Ovary (tissue), 9 donors: ENCODE data around the gene PRPF4. TPM values are rescaled to one million over a fixed set of nuclear protein-coding genes. Genes with fewer than 3 reads are reported as not detected.

ENCODE experiments used
- DNase-seq, 5 donors: peaks; one replicate each; pipeline ENCODE4 v3.0.0-alpha.2; 2019 to 2020
- H3K27ac ChIP-seq, 2 donors: fragments of 200-600 bp; one replicate each; pipeline versions ENCODE4 v1.5.1 to v1.8.0; 2019 to 2022
- H3K27me3 ChIP-seq: fragments of 200-600 bp; one replicate; pipeline ENCODE4 v1.8.0; 2022
- H3K36me3 ChIP-seq: fragments of 200-600 bp; sonication (generic); one replicate; pipeline ENCODE4 v1.5.1; 2019
- H3K4me1 ChIP-seq: one replicate; pipeline ENCODE4 v1.8.1; 2013; ENCODE audit warnings: mild to moderate bottlenecking, moderate library complexity; ENCODE audit not compliant: insufficient read depth
- H3K4me3 ChIP-seq: fragments of 200-600 bp; sonication (generic); one replicate; pipeline ENCODE4 v1.5.1; 2017
- H3K9me3 ChIP-seq, 2 donors: fragments of 200-600 bp in 1 of 2; sonication (generic) in 1 of 2; one replicate each; pipeline versions ENCODE4 v1.5.1 to v1.8.1; 2013 to 2019; ENCODE audit warnings: mild to moderate bottlenecking in 1 of 2, moderate library complexity in 1 of 2
- CTCF ChIP-seq, 3 donors: fragments of 450-650 bp in 2 of 3; fragments of 200-600 bp in 1 of 3; IDR thresholded peaks; one replicate each; pipeline versions ENCODE4 v1.5.1 to v1.8.0; 2016 to 2022; ENCODE audit warnings: antibody characterized with exemption in 3 of 3, mild to moderate bottlenecking in 1 of 3
- EP300 ChIP-seq: sonication (generic); formaldehyde crosslinking; IDR thresholded peaks from one replicate; pipeline ENCODE4 v1.6.1; 2017; ENCODE audit warnings: antibody characterized with exemption
- POLR2A ChIP-seq: fragments of 450-650 bp; IDR thresholded peaks from one replicate; pipeline ENCODE4 v1.6.1; 2017; ENCODE audit warnings: antibody characterized with exemption, mild to moderate bottlenecking, moderate library complexity
- WGBS, 3 donors: extraction: QIAGEN DNeasy Blood & Tissue Kit in 1 of 3; methylation state at CpG; one replicate each; pipeline versions ENCODE4 v1.1.5 to v1.1.7; 2013 to 2017; 5-methylcytosine and 5-hydroxymethylcytosine counted together
- intact Hi-C, 4 donors: fragments of 100-400 bp; cut with DNase I; formaldehyde crosslinking; loops; one replicate each; pipeline versions ENCODE4 v1.11.0 to v1.15.1; 2022 to 2023
- polyA plus RNA-seq, 2 donors: library from polyadenylated mRNA; stranded (reverse); fragments of 200-250 nt in 1 of 2; fragments of 350-450 nt in 1 of 2; fragmentation: Illumina TruSeq in 1 of 2; extraction: RNeasy Lipid Tissue Mini Kit (QIAGEN cat#74804) in 1 of 2; gene quantifications; one replicate each; pipeline ENCODE4 v1.2.3, GENCODE V29; 2013 to 2014
- total RNA-seq, 7 donors: library from RNA; depleted of rRNA in 2 of 7; stranded (reverse); fragments of >200 nt in 2 of 7; fragmentation: NEBNext Ultra II Directional in 3 of 7; extraction: Animal tissue kit (Norgen Biotek cat#: 25700) in 3 of 7; gene quantifications; one replicate each; pipeline versions ENCODE4 v1.1.0 to v1.2.4, GENCODE V29; 2016 to 2023
- donor health status: DM: no; HTN: no; CAD: no; lungs with moderate emphysema.
- donor health status: DM: no; HTN: no; CAD: no.
- donor health status: Bipolar disorder and iron deficiency.
- donor health status: DM: yes; HTN: yes; CAD: no.
- donor health status: DM: no; HTN: no; CAD: no.
- donor health status: DM: yes; HTN: yes; CAD: no.

Gene PRPF4
- total and polyA plus RNA-seq, 9 donors = 12.5 to 30.8 (median 22.3) TPM

GRCh38 chr9:113306566-113306965 lies 31.1 kb downstream of the PRPF4 start:
- Histone ChIP-seq H3K4me1 (no peaks in the 10 kb centered on the region), H3K4me3 (no peak overlapping the region), H3K27ac (no peak overlapping the region), H3K36me3 (no peaks in the 10 kb centered on the region), H3K9me3 (no peaks in the 10 kb centered on the region), H3K27me3 (no peaks in the 10 kb centered on the region)
- TF ChIP-seq POLR2A = no peak
- TF ChIP-seq EP300 = no peak
- TF ChIP-seq CTCF (IDR thresholded peaks at IDR 0.05) = no peak
- intact Hi-C loops = loop anchor here in 1 of 4 donors (10.0 kb wide), 1 partner anchor 98 kb away; the partner anchor contains the start of gene ALAD
- 15 to 60% (median 23%) methylated on average over 1 of the region's 1 CpG for WGBS, 3 donors
- DNase-seq = no peak

- H3K27me3 ChIP-seq = no peaks in the 10 kb centered on the region
- DNase-seq = no peak
- intact Hi-C loops = loop anchor here in 1 of 4 donors (10.0 kb wide), 1 partner anchor 97 kb away; the partner anchor contains the start of gene ALAD
- no peaks in the 10 kb centered on the region for H3K9me3 ChIP-seq
- no peak for TF ChIP-seq EP300
- TF ChIP-seq POLR2A = no peak
- TF ChIP-seq CTCF (IDR thresholded peaks at IDR 0.05) = no peak
- no peak overlapping the region for H3K27ac ChIP-seq
- no peak overlapping the region for H3K4me3 ChIP-seq
- no peaks in the 10 kb centered on the region for H3K4me1 ChIP-seq
- H3K36me3 ChIP-seq = no peaks in the 10 kb centered on the region
- WGBS, 3 donors = 46 to 60% (median 48%) methylated on average over 8 of the region's 8 CpGs
Measured at GRCh38 chr9:113307396-113307975, 32.0 kb downstream of the PRPF4 start.

DNA sequence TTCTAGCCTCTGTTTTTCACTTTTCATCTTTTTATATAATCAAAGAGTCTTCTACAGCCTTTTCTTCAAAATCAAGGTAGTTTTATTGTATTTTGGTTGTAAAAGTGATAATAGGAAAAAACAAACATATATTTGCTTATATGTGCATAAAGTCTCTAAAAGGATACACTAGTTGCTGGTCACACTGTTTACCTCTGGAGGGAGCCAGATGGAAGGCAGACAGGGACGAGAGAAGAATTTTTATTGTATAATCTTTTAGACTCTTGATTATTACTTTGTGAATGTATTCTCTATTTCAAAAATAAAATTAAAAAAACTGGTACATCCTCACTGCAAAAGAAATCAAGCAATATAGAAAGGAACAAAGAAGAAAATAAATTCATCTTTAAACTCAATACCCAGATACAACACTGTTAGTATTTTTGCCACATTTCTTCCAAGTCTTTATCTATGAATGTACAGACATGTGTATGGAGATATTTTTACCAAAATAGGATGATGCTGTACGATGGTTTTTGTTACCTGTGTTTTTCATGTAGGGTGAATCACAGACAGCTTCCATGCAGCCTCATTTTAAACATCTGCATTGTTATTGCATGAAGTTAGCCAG lies 33.9 kb downstream of the PRPF4 start:
- Histone ChIP-seq H3K27me3 (no peaks in the 10 kb centered on the region), H3K4me3 (no peak overlapping the region), H3K27ac (no peak overlapping the region), H3K4me1 (no peaks in the 10 kb centered on the region), H3K36me3 (no peaks in the 10 kb centered on the region), H3K9me3 (no peaks in the 10 kb centered on the region)
- no peak for DNase-seq
- WGBS, 3 donors = 2 to 4% (median 4%) methylated on average over 2 of the region's 2 CpGs
- intact Hi-C loops = loop anchor here in 1 of 4 donors (10.0 kb wide), 1 partner anchor 95 kb away; the partner anchor contains the start of gene ALAD
- TF ChIP-seq CTCF (IDR thresholded peaks at IDR 0.05) = peak in 2 of 3 donors; percentile 18 to 42
- TF ChIP-seq POLR2A = no peak

DNA sequence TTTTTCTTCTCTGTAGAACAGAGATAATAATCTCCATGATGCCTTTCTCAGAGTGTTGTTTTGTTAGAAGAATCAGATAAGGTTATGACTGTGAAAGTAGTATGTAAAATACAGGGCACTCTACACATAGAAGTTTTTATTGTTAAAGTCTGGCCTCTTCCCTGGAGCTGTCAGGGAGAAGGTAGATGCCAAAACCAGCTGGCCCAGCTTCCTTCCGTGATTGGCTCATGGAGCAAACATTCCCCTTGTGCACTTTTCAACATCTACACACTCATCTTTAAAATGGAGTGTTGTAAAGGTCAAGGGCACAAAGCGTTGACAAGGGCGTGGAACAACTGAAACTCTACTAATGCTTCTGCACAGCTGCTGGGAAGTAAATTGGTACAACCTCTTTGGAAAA lies 35.1 kb downstream of the PRPF4 start:
- TF ChIP-seq EP300 (no peak), POLR2A (no peak), CTCF (IDR thresholded peaks at IDR 0.05) (no peak)
- DNase-seq = no peak
- Histone ChIP-seq H3K27ac (no peak overlapping the region), H3K36me3 (no peaks in the 10 kb centered on the region), H3K9me3 (no peaks in the 10 kb centered on the region), H3K27me3 (no peaks in the 10 kb centered on the region), H3K4me3 (no peak overlapping the region), H3K4me1 (no peaks in the 10 kb centered on the region)
- 18 to 27% (median 22%) methylated on average over 3 of the region's 3 CpGs for WGBS, 3 donors
- intact Hi-C loops = no loop called here
